ENCODE measurements around the gene PITPNC1.

Gene PITPNC1

GRCh38 chr17:67610061-67610460, 233.0 kb downstream of the PITPNC1 start:
- H3K9me2 ChIP-seq (replicated peaks; ENCODE audit: insufficient read depth, low read length): no peaks in the 10 kb centered on the region
- H3K27me3 ChIP-seq (replicated peaks; ENCODE audit: insufficient read depth, low read length): no peaks in the 10 kb centered on the region
- no peak overlapping the region for H3K27ac ChIP-seq (ENCODE audit: low read length)
- no peak overlapping the region for H3K4me3 ChIP-seq (ENCODE audit: low read length)
- no peak overlapping the region for H3K9ac ChIP-seq (ENCODE audit: low read length)
- no peak for DNase-seq
- H2AFZ ChIP-seq (ENCODE audit: low read length): no peak overlapping the region
- H3K4me2 ChIP-seq (ENCODE audit: low read depth, low read length): no peak overlapping the region
- TF ChIP-seq EZH2 (optimal IDR thresholded peaks at IDR 0.05; ENCODE audit: low read depth, low read length) (no peak), CTCF (IDR thresholded peaks at IDR 0.05; ENCODE audit: low read length) (no peak), EZH2phosphoT487 (IDR thresholded peaks at IDR 0.05; ENCODE audit: low read length) (no peak)
- no peaks in the 10 kb centered on the region for H3K36me3 ChIP-seq (replicated peaks; ENCODE audit: insufficient read depth, low read length)
- no peaks in the 10 kb centered on the region for H4K20me1 ChIP-seq (ENCODE audit: insufficient read depth, low read length)
- H3K79me2 ChIP-seq (ENCODE audit: low read length): no peaks in the 10 kb centered on the region
- H3K4me1 ChIP-seq (ENCODE audit: low read length): no peaks in the 10 kb centered on the region
- H3F3A ChIP-seq (ENCODE audit: insufficient read depth, low read length): no peaks in the 10 kb centered on the region
- no peaks in the 10 kb centered on the region for H3K9me3 ChIP-seq (replicated peaks; ENCODE audit: insufficient read depth, low read length)

DNA sequence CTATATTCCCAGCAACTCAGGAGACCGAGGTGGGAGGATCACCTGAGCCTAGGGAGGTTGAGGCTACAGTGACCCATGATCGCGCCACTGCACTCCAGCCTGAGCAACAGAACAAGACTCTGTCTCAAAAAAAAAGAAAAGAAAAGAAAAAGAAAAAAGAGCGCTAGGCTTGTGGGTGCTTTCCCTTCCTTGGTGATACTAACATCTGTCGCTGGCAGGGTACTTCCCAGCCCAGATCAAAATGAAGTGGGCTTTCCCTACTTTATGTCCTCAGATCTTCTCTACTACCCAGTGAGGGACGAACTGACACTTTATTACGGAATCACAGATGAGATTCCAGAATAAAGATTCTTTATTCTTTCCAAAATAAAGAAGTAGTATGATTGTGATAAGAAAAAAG, 236.9 kb downstream of the PITPNC1 start:
- no peak for TF ChIP-seq CTCF (IDR thresholded peaks at IDR 0.05; ENCODE audit: low read length)
- TF ChIP-seq EZH2phosphoT487 (IDR thresholded peaks at IDR 0.05; ENCODE audit: low read length): no peak
- no peak for TF ChIP-seq EZH2 (optimal IDR thresholded peaks at IDR 0.05; ENCODE audit: low read depth, low read length)
- Histone ChIP-seq H3K36me3 (replicated peaks; ENCODE audit: insufficient read depth, low read length) (no peaks in the 10 kb centered on the region), H3K79me2 (ENCODE audit: low read length) (no peaks in the 10 kb centered on the region)

DNA sequence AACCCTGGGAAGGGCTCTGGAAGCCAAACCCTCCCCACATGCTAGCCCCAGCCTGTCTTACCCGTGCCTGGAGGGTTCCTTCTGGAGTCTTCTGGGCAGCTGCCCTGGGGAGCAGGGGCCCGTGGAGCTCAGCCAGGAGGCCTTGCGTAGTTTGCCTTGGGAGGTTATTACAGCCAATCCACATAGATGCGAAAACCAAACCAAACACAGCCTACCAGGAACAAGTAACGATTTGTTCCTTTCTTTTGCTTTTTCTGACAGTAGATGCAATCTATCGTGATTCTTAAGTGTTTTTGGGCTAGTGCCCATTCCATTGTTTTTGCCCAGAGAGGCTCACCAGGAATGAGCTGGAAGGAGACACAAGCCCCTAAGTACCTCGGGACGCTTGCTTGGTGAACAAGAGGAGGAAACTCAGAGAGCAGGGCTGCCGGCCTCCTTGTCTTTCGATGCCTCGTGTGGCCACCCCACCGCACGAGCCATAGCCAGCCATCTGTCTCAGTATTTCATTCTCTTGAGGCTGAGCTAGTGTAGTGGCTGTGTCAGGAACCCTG, 238.0 kb downstream of the PITPNC1 start:
- Histone ChIP-seq H3K27ac (ENCODE audit: low read length) (no peak overlapping the region), H3F3A (ENCODE audit: insufficient read depth, low read length) (no peaks in the 10 kb centered on the region)
- TF ChIP-seq CTCF (IDR thresholded peaks at IDR 0.05; ENCODE audit: low read length): no peak

More for the DNA sequence above, 236.9 kb downstream of the PITPNC1 start:
- H3K9ac ChIP-seq (ENCODE audit: low read length): no peak overlapping the region
- no peak overlapping the region for H3K4me2 ChIP-seq (ENCODE audit: low read depth, low read length)
- no peak overlapping the region for H2AFZ ChIP-seq (ENCODE audit: low read length)
- H3K4me1 ChIP-seq (ENCODE audit: low read length): no peaks in the 10 kb centered on the region
- no peak for DNase-seq
- H4K20me1 ChIP-seq (ENCODE audit: insufficient read depth, low read length): no peaks in the 10 kb centered on the region
- H3K4me3 ChIP-seq (ENCODE audit: low read length): no peak overlapping the region
- H3K27me3 ChIP-seq (replicated peaks; ENCODE audit: insufficient read depth, low read length): no peaks in the 10 kb centered on the region
- H3F3A ChIP-seq (ENCODE audit: insufficient read depth, low read length): no peaks in the 10 kb centered on the region
- no peak overlapping the region for H3K27ac ChIP-seq (ENCODE audit: low read length)
- no peaks in the 10 kb centered on the region for H3K9me2 ChIP-seq (replicated peaks; ENCODE audit: insufficient read depth, low read length)
- no peaks in the 10 kb centered on the region for H3K9me3 ChIP-seq (replicated peaks; ENCODE audit: insufficient read depth, low read length)

More for the DNA sequence above, 238.0 kb downstream of the PITPNC1 start:
- Histone ChIP-seq H3K36me3 (replicated peaks; ENCODE audit: insufficient read depth, low read length) (no peaks in the 10 kb centered on the region), H3K9me2 (replicated peaks; ENCODE audit: insufficient read depth, low read length) (no peaks in the 10 kb centered on the region), H3K9ac (ENCODE audit: low read length) (no peak overlapping the region), H3K27me3 (replicated peaks; ENCODE audit: insufficient read depth, low read length) (no peaks in the 10 kb centered on the region), H3K4me1 (ENCODE audit: low read length) (no peaks in the 10 kb centered on the region), H3K79me2 (ENCODE audit: low read length) (no peaks in the 10 kb centered on the region), H3K4me3 (ENCODE audit: low read length) (no peak overlapping the region), H3K9me3 (replicated peaks; ENCODE audit: insufficient read depth, low read length) (no peaks in the 10 kb centered on the region), H3K4me2 (ENCODE audit: low read depth, low read length) (no peak overlapping the region), H2AFZ (ENCODE audit: low read length) (no peak overlapping the region), H4K20me1 (ENCODE audit: insufficient read depth, low read length) (no peaks in the 10 kb centered on the region)
- DNase-seq: no peak
